Spleen (tissue), 11 donors: ENCODE results near the gene DNAH6. TPM values are rescaled to one million over a fixed set of nuclear protein-coding genes. Genes with fewer than 3 reads are reported as not detected.
"Not testable (repeated sequence)": the region's sequence is repeated elsewhere in the genome, so short reads cannot be mapped to it uniquely, and the experiment has no call there.

Source experiments
- DNase-seq: peaks from one replicate; pipeline ENCODE4 v3.0.0-alpha.2; 2020
- H3K27ac ChIP-seq, 8 donors: fragments of 200-600 bp; sonication (generic) in 7 of 8; 1 replicate in 4 of 8; 2 replicates in 4 of 8; pipeline versions ENCODE4 v1.5.0 to v1.8.0; 2016 to 2021; ENCODE audit warnings: inconsistent platforms in 4 of 8, mild to moderate bottlenecking in 4 of 8, moderate library complexity in 1 of 8
- H3K27me3 ChIP-seq, 7 donors: fragments of 200-600 bp; sonication (generic) in 6 of 7; replicated peaks in 1 of 7; 1 replicate in 4 of 7; 2 replicates in 3 of 7; pipeline versions ENCODE4 v1.5.0 to v1.8.0; 2016 to 2021; ENCODE audit warnings: inconsistent platforms in 3 of 7, mild to moderate bottlenecking in 1 of 7
- H3K36me3 ChIP-seq, 6 donors: fragments of 200-600 bp; sonication (generic) in 5 of 6; 1 replicate in 4 of 6; 2 replicates in 2 of 6; pipeline versions ENCODE4 v1.5.0 to v1.8.0; 2016 to 2021; ENCODE audit warnings: inconsistent platforms in 2 of 6
- H3K4me1 ChIP-seq, 6 donors: fragments of 200-600 bp; sonication (generic) in 5 of 6; 1 replicate in 3 of 6; 2 replicates in 3 of 6; pipeline versions ENCODE4 v1.5.0 to v1.8.0; 2016 to 2021; ENCODE audit warnings: inconsistent platforms in 3 of 6
- H3K4me3 ChIP-seq, 8 donors: fragments of 200-600 bp; sonication (generic) in 7 of 8; 1 replicate in 4 of 8; 2 replicates in 4 of 8; pipeline versions ENCODE4 v1.5.0 to v1.8.0; 2016 to 2021; ENCODE audit warnings: inconsistent platforms in 4 of 8, mild to moderate bottlenecking in 4 of 8, moderate library complexity in 2 of 8
- H3K9me3 ChIP-seq, 8 donors: fragments of 200-600 bp; sonication (generic) in 7 of 8; 1 replicate in 4 of 8; 2 replicates in 4 of 8; pipeline versions ENCODE4 v1.5.0 to v1.8.0; 2016 to 2021; ENCODE audit warnings: inconsistent platforms in 4 of 8
- CTCF ChIP-seq, 11 experiments: fragments of 200-600 bp in 7 of 11; fragments of 450-650 bp in 4 of 11; sonication (generic) in 4 of 11; IDR thresholded peaks in 8 of 11; conservative IDR thresholded peaks in 3 of 11; 1 replicate in 7 of 11; 2 replicates in 4 of 11; pipeline versions ENCODE4 v1.4.0 to v1.8.0; 2016 to 2021; ENCODE audit warnings: antibody characterized with exemption in 11 of 11, inconsistent platforms in 4 of 11, mild to moderate bottlenecking in 1 of 11
- POLR2A ChIP-seq, 3 donors: fragments of 450-650 bp; IDR thresholded peaks; one replicate each; pipeline ENCODE4 v1.5.1; 2017; ENCODE audit warnings: antibody characterized with exemption in 3 of 3, mild to moderate bottlenecking in 1 of 3
- POLR2AphosphoS5 ChIP-seq, 3 donors: sonication (generic); formaldehyde crosslinking; IDR thresholded peaks; one replicate each; pipeline ENCODE4 v1.5.1; 2017; ENCODE audit warnings: antibody characterized with exemption in 3 of 3
- WGBS, 5 donors: extraction: QIAGEN DNeasy Blood & Tissue Kit in 3 of 5; methylation state at CpG; one replicate each; pipeline versions ENCODE4 v1.1.5 to v1.1.7; 2013 to 2018; 5-methylcytosine and 5-hydroxymethylcytosine counted together
- intact Hi-C: fragments of 100-400 bp; cut with DNase I; formaldehyde crosslinking; loops from one replicate; pipeline ENCODE4 v1.15.0; 2023; ENCODE audit warnings: low total_unique reads
- polyA plus RNA-seq, 3 donors: library from polyadenylated mRNA; stranded (reverse); fragments of 200-250 nt; gene quantifications; one replicate each; pipeline ENCODE4 v1.2.1, GENCODE V29; 2013
- total RNA-seq, 7 donors: library from RNA; depleted of rRNA in 3 of 7; stranded (reverse); fragments of >200 nt in 3 of 7; fragmentation: NEBNext Ultra II Directional in 4 of 7; extraction: Animal tissue kit (Norgen Biotek cat#: 25700) in 4 of 7; gene quantifications; one replicate each; pipeline versions ENCODE4 v1.1.0 to v1.2.1, GENCODE V29; 2016 to 2021
- donor health status: healthy with polysubstance abuse.
- donor health status: DM: no; HTN: no; CAD: no; lungs with moderate emphysema.
- donor health status: DM: no; HTN: no; CAD: no.
- donor health status: Bipolar disorder and iron deficiency.
- donor health status: healthy.
- donor health status: DM: no; HTN: no; CAD: no.
- donor health status: DM: yes; HTN: yes; CAD: no.

DNAH6 gene
- total and polyA plus RNA-seq, 10 donors: 0.02 to 1.1 (median 0.43) TPM; not detected in 1

GRCh38 chr2:84497285-84497684 is 19.0 kb upstream of the DNAH6 start:
- WGBS, 5 donors: 92 to 95% (median 94%) methylated on average over 3 of the region's 3 CpGs
- Histone ChIP-seq H3K27me3 (peaks cover 0 to 7% (median 0%) of the 10 kb centered on the region in 7 donors), H3K9me3 (no peaks in the 10 kb centered on the region), H3K36me3 (no peaks in the 10 kb centered on the region), H3K4me1 (peaks cover 0 to 5% (median 0%) of the 10 kb centered on the region in 6 donors), H3K27ac (no peak overlapping the region), H3K4me3 (no peak overlapping the region)
- DNase-seq: no peak
- no peak for TF ChIP-seq CTCF (IDR thresholded peaks at IDR 0.05 in 8 of 11, conservative IDR thresholded peaks at IDR 0.05 in 3 of 11)
- no peak for TF ChIP-seq POLR2A (IDR thresholded peaks at IDR 0.05)
- TF ChIP-seq POLR2AphosphoS5 (IDR thresholded peaks at IDR 0.05): no peak
- intact Hi-C loops: loop anchor here (5.0 to 10.0 kb wide), 3 partner anchors 128 to 430 kb away; no protein-coding TSS in a partner anchor

- no peak for DNase-seq
- Histone ChIP-seq H3K4me3 (no peak overlapping the region), H3K36me3 (no peaks in the 10 kb centered on the region), H3K9me3 (peaks cover 0 to under 1% (median 0%) of the 10 kb centered on the region in 8 donors), H3K4me1 (peaks cover 0 to 5% (median 0%) of the 10 kb centered on the region in 6 donors), H3K27me3 (peaks cover 0 to 7% (median 0%) of the 10 kb centered on the region in 7 donors), H3K27ac (no peak overlapping the region)
- intact Hi-C loops: loop anchor here (5.0 to 10.0 kb wide), 3 partner anchors 127 to 429 kb away; no protein-coding TSS in a partner anchor
- TF ChIP-seq POLR2AphosphoS5 (IDR thresholded peaks at IDR 0.05): no peak
- no peak for TF ChIP-seq CTCF (IDR thresholded peaks at IDR 0.05 in 8 of 11, conservative IDR thresholded peaks at IDR 0.05 in 3 of 11)
- no peak for TF ChIP-seq POLR2A (IDR thresholded peaks at IDR 0.05)
These were observed 18.0 kb upstream of the DNAH6 start for GRCh38 chr2:84498150-84498799.

- H3K9me3 ChIP-seq: peaks cover 0 to 16% (median 10%) of the 10 kb centered on the region in 8 donors
- H3K36me3 ChIP-seq, intact Hi-C loops, H3K27me3 ChIP-seq, DNase-seq, H3K4me3 ChIP-seq, H3K27ac ChIP-seq, H3K4me1 ChIP-seq: not testable (repeated sequence)
- WGBS, 5 donors: 85 to 97% (median 88%) methylated on average over 8 to 10 of the region's 10 CpGs
These were observed 5.3 kb upstream of the DNAH6 start for GRCh38 chr2:84511024-84511423.

- 72 to 77% (median 74%) methylated on average over 9 of the region's 9 CpGs for WGBS, 5 donors
- intact Hi-C loops: no loop called here
- H3K9me3 ChIP-seq: peaks cover 0 to 14% (median 10%) of the 10 kb centered on the region in 8 donors
- no peak for DNase-seq
- peaks cover 0 to 7% (median 0%) of the 10 kb centered on the region in 7 donors for H3K27me3 ChIP-seq
- H3K4me3 ChIP-seq: peak overlapping the region in 7 of 8 donors; percentile 1 to 66 (median 36)
- peaks cover 0 to 14% (median 7%) of the 10 kb centered on the region in 6 donors for H3K4me1 ChIP-seq
- no peaks in the 10 kb centered on the region for H3K36me3 ChIP-seq
- H3K27ac ChIP-seq: no peak overlapping the region
- TF ChIP-seq POLR2AphosphoS5 (IDR thresholded peaks at IDR 0.05) (no peak), POLR2A (IDR thresholded peaks at IDR 0.05) (no peak), CTCF (IDR thresholded peaks at IDR 0.05 in 8 of 11, conservative IDR thresholded peaks at IDR 0.05 in 3 of 11) (no peak)
These were observed 510 bp upstream of the DNAH6 start for GRCh38 chr2:84515788-84516187.
